Thyroid gland (tissue), 4 donors: Measurements from ENCODE around the gene KPNA2.
"Not testable (repeated sequence)": the region's sequence is repeated elsewhere in the genome, so short reads cannot be mapped to it uniquely, and the experiment has no call there.

Experiments used
- POLR2A ChIP-seq, 2 donors: fragments of 450-650 bp; IDR thresholded peaks; one replicate each; pipeline ENCODE4 v1.6.1; 2017; ENCODE audit warnings: antibody characterized with exemption in 2 of 2, mild to moderate bottlenecking in 2 of 2, moderate library complexity in 1 of 2
- TF ChIP-seq, protein P1 (sequence below), 6 experiments: fragments of 200-600 bp in 3 of 6; fragments of 450-650 bp in 3 of 6; sonication (generic) in 3 of 6; IDR thresholded peaks; one replicate each; pipeline ENCODE4 v1.5.1; 2016 to 2019; ENCODE audit warnings: antibody characterized with exemption in 6 of 6, mild to moderate bottlenecking in 2 of 6, inconsistent platforms in 1 of 6, moderate library complexity in 1 of 6

DNA sequence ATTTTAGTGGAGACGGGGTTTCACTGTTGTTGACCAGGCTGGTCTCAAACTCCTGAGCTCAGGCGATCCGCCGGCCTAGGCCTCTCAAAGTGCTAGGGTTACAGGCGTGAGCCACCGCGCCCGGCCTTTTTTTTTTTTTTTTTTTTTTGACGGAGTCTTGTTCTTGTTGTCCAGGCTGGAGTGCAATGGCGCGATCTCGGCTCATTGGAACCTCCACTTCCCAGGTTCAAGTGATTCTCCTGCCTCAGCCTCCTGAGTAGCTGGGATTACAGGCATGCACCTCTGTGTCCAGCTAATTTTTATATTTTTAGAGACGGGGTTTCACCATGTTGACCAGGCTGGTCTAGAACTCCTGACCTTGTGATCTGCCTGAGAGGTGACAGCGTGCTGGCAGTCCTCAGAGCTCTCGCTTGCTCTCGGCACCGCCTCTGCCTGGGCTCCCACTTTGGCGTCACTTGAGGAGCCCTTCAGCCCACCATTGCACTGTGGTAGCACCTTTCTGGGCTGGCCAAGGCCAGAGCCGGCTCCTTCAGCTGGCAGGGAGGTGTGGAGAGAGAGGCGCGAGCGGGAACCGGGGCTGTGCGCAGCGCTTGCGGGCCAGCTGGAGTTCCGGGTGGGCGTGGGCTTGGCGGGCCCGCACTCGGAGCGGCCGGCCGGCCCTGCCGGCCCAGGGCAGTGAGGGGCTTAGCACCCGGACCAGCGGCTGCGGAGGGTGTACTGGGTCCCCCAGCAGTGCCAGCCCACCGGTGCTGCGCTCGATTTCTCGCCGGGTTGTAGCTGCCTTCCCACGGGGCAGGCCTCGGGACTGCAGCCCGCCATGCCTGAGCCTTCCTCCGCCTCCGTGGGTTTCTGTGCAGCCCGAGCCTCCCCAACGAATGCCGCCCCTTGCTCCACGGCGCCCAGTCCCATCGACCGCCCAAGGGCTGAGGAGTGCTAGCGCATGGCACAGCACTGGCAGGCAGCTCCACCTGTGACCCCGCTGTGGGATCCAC lies 16.1 kb downstream of the KPNA2 start:
- TF ChIP-seq POLR2A (IDR thresholded peaks at IDR 0.05): not testable (repeated sequence)
- TF ChIP-seq, protein P1, sequence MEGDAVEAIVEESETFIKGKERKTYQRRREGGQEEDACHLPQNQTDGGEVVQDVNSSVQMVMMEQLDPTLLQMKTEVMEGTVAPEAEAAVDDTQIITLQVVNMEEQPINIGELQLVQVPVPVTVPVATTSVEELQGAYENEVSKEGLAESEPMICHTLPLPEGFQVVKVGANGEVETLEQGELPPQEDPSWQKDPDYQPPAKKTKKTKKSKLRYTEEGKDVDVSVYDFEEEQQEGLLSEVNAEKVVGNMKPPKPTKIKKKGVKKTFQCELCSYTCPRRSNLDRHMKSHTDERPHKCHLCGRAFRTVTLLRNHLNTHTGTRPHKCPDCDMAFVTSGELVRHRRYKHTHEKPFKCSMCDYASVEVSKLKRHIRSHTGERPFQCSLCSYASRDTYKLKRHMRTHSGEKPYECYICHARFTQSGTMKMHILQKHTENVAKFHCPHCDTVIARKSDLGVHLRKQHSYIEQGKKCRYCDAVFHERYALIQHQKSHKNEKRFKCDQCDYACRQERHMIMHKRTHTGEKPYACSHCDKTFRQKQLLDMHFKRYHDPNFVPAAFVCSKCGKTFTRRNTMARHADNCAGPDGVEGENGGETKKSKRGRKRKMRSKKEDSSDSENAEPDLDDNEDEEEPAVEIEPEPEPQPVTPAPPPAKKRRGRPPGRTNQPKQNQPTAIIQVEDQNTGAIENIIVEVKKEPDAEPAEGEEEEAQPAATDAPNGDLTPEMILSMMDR (IDR thresholded peaks at IDR 0.05): not testable (repeated sequence)
